Spinal cord (tissue), 10 donors: Measurements from ENCODE around the gene SINHCAF. TPM values are rescaled to one million over a fixed set of nuclear protein-coding genes. Genes with fewer than 3 reads are reported as not detected.

Experiments used
- DNase-seq, 6 donors: peaks; one replicate each; pipeline versions ENCODE4 v3.0.0 to v3.0.0-alpha.2; 2013 to 2015; ENCODE audit warnings: low spot score in 6 of 6, low read depth in 4 of 6
- H3K27ac ChIP-seq: one replicate; pipeline ENCODE4 v1.5.1; 2013; ENCODE audit warnings: low read depth, low read length, control low read depth
- H3K27me3 ChIP-seq: one replicate; pipeline ENCODE4 v1.6.1; 2013; ENCODE audit warnings: low read length; ENCODE audit not compliant: control insufficient read depth, insufficient read depth
- H3K36me3 ChIP-seq: one replicate; pipeline ENCODE4 v1.6.1; 2013; ENCODE audit warnings: low read length; ENCODE audit not compliant: control insufficient read depth, insufficient read depth
- H3K4me1 ChIP-seq: one replicate; pipeline ENCODE4 v1.6.1; 2013; ENCODE audit warnings: low read length; ENCODE audit not compliant: control insufficient read depth, insufficient read depth
- H3K4me3 ChIP-seq: one replicate; pipeline ENCODE4 v1.5.1; 2013; ENCODE audit warnings: low read depth, low read length, control low read depth
- H3K9me3 ChIP-seq: one replicate; pipeline ENCODE4 v1.6.1; 2013; ENCODE audit warnings: low read length; ENCODE audit not compliant: control insufficient read depth, insufficient read depth
- WGBS: methylation state at CpG from one replicate; pipeline ENCODE4 v1.1.5; 2013; ENCODE audit warnings: missing lambda C conversion rate; ENCODE audit not compliant: insufficient coverage; 5-methylcytosine and 5-hydroxymethylcytosine counted together
- polyA plus RNA-seq, 2 donors: library from polyadenylated mRNA; unstranded; fragments of 120-200 nt; gene quantifications; one replicate each; pipeline ENCODE4 v1.2.1, GENCODE V29; 2013; ENCODE audit not compliant: insufficient read length in 2 of 2
- small RNA-seq: library from RNA; depleted of rRNA; stranded (forward); fragments of <200 nt; gene quantifications from one replicate; pipeline ENCODE3, GENCODE V24; 2014; ENCODE audit warnings: low replicate concordance
- total RNA-seq, 2 donors: library from RNA; depleted of rRNA in 1 of 2; stranded (reverse); fragments of 120-200 nt in 1 of 2; fragments of >200 nt in 1 of 2; gene quantifications; one replicate each; pipeline versions ENCODE4 v1.2.3 to v1.2.4, GENCODE V29; 2013 to 2014
- donor health status: healthy.

Gene SINHCAF
- total and polyA plus RNA-seq, 4 donors = 19.2 to 29.9 (median 24.3) TPM

DNA sequence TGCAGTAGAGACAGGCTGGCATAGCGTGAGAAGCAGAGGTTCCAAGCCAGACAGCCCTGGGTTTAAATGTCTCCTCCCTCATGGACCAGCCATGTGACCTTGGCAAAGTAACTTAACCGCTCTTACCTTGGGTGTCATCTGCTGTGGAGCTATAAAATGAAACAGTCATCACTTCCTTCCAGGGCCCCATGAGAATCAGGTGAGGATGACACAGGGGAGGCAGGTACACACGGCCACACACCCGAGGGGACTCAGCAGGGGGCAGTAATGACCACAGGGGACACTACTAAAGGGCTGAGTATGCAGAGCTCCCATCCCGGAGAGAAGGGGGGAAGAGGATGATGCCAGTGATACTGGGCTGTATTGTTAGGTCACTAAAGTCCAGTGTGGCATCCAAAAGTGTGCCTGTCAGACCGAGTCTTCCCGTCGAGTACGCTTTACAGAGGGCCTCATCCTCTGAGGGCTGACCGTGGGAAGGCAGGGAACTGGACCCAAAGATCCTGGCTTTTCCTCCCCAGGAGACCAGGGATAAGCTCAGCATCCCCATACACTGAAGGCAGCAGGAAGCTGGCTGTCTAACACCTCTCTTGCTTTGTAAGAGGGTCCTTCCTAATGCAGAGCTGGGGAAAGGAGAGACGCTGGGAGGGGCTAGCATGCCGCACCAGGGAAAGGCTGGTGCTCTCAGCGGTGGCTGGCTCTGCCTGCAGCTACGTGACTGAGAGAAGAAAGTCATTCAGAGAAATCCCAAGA is 94.2 kb downstream of the SINHCAF start:
- H3K4me3 ChIP-seq = no peak overlapping the region
- 83% methylated on average over 13 of the region's 14 CpGs for WGBS
- H3K9me3 ChIP-seq = no peaks in the 10 kb centered on the region
- H3K4me1 ChIP-seq = peaks cover 48% of the 10 kb centered on the region
- no peaks in the 10 kb centered on the region for H3K36me3 ChIP-seq
- H3K27ac ChIP-seq = no peak overlapping the region
- DNase-seq = no peak
- H3K27me3 ChIP-seq = no peaks in the 10 kb centered on the region

Small RNAs within 50 kb of the gene (small RNA-seq; reads per million reads assigned to genes)
- gene AC024940.4 = not detected
- gene AC024940.5 = not detected
- gene MREGP1 = not detected
- not detected for gene RF00026
